SU-DHL-6 (cell line): ENCODE results near the gene PSMB5.
A peak's percentile ranks its signal among the peaks of the same experiment; 100 is the strongest.

Experiments used
- H2AFZ ChIP-seq: fragments of 200-600 bp; sonication (generic); 2 replicates; pipeline ENCODE4 v1.6.1; 2014; ENCODE audit warnings: low read depth, mild to moderate bottlenecking, moderate library complexity, mixed read lengths, antibody characterized with exemption, low read length; ENCODE audit not compliant: severe bottlenecking
- H3F3A ChIP-seq: fragments of 200-600 bp; shearing (Covaris generic); 2 replicates; pipeline ENCODE4 v1.6.0; 2016; ENCODE audit warnings: antibody characterized with exemption, mild to moderate bottlenecking; ENCODE audit not compliant: insufficient read depth
- H3K27ac ChIP-seq: fragments of 200-600 bp; sonication (generic); 2 replicates; pipeline ENCODE4 v1.5.1; 2016; ENCODE audit warnings: low read depth, mild to moderate bottlenecking, low read length, moderate library complexity, mixed read lengths
- H3K27me3 ChIP-seq: fragments of 200-600 bp; sonication (generic), shearing (Covaris generic); 2 replicates; pipeline ENCODE4 v1.6.0; 2014; ENCODE audit warnings: mild to moderate bottlenecking, low read length
- H3K36me3 ChIP-seq: fragments of 200-600 bp; sonication (generic); 2 replicates; pipeline ENCODE4 v1.6.1; 2014; ENCODE audit warnings: mild to moderate bottlenecking, low read length, mixed read lengths
- H3K4me2 ChIP-seq: fragments of 300-600, 200-600 bp; shearing (Covaris generic), sonication (generic); 2 replicates; pipeline ENCODE4 v1.6.0; 2014; ENCODE audit warnings: low read length, low read depth, mild to moderate bottlenecking; ENCODE audit not compliant: poor library complexity, severe bottlenecking
- H3K4me3 ChIP-seq: fragments of 200-600 bp; sonication (generic); 2 replicates; pipeline ENCODE4 v1.5.1; 2014; ENCODE audit warnings: antibody characterized with exemption, low read length, mild to moderate bottlenecking, mixed read lengths; ENCODE audit not compliant: insufficient read depth, poor library complexity, severe bottlenecking
- H3K79me2 ChIP-seq: fragments of 200-600 bp; sonication (generic); 2 replicates; pipeline ENCODE4 v1.6.1; 2014; ENCODE audit warnings: mild to moderate bottlenecking, low read length, moderate library complexity; ENCODE audit not compliant: insufficient read depth
- H3K9ac ChIP-seq: fragments of 200-600 bp; sonication (generic); 2 replicates; pipeline ENCODE4 v1.7.0; 2014; ENCODE audit warnings: mild to moderate bottlenecking, low read length
- H3K9me2 ChIP-seq: fragments of 200-600 bp; sonication (generic); replicated peaks from 2 replicates; pipeline ENCODE4 v1.6.1; 2014; ENCODE audit warnings: low read length; ENCODE audit not compliant: insufficient read depth
- H3K9me3 ChIP-seq: fragments of 200-600 bp; sonication (generic); 2 replicates; pipeline ENCODE4 v1.6.1; 2014; ENCODE audit warnings: low read length, mixed read lengths; ENCODE audit not compliant: insufficient read depth
- H4K20me1 ChIP-seq: fragments of 200-600 bp; sonication (generic); 2 replicates; pipeline ENCODE4 v1.6.1; 2014; ENCODE audit warnings: low read depth, mild to moderate bottlenecking, antibody characterized with exemption, low read length, moderate library complexity, mixed read lengths
- CTCF ChIP-seq: fragments of 200-600 bp; sonication (generic); IDR thresholded peaks from one replicate; pipeline ENCODE4 v1.5.1; 2017; ENCODE audit warnings: antibody characterized with exemption, mild to moderate bottlenecking, low read length, moderate library complexity; ENCODE audit not compliant: insufficient read depth, poor library complexity, severe bottlenecking
- EZH2phosphoT487 ChIP-seq: fragments of 200-600 bp; sonication (generic), shearing (Covaris generic); conservative IDR thresholded peaks from 2 replicates; pipeline ENCODE4 v1.6.1; 2018; ENCODE audit warnings: mild to moderate bottlenecking, antibody characterized with exemption, low read length, moderate library complexity, mixed read lengths

PSMB5 gene

DNA sequence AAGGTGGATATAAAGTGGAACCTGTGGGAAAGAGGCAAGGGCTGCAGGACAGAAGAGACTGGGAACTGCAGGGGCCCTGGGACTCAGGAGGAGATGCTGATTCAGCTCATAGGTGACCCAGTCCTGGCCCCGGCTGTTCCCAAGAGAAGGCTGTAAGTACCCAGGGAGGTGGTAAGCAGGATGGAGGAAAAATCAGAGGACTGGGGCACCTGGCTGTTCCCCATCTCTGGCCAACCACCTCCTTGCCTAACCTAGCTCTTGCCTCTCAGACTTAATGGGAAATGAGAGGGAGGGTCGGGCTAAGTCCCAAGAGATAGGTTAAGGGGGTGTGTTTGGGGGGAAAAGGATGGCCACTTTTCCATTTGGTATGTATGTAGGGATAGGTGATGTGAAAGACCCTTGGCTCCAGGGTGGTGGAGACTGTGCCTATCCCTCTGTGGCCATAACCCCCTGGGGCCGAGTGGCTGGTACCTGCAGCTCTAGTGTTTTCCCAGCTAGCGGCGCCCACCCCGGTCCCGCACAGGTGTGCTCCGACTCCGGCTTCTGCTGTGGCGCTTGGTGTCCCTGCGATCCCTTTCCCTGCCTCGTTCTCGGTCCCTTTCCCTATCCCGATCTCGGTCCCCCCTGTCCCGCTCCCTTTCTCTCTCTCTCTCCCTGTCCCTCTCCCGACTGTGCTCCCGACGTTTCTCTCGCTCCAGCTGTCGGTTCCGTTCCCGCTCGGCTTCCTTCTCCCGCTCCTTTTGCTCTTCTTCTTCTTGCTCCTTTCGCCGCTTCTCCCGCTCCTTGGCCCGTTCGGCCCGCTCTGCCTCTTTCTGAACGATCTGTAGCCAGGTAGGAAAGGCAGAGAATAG lies 24.2 kb upstream of the PSMB5 start:
- Histone ChIP-seq H3K4me2 (no peak overlapping the region), H3K9me3 (no peaks in the 10 kb centered on the region), H3K27ac (no peak overlapping the region), H3K27me3 (no peaks in the 10 kb centered on the region), H2AFZ (no peak overlapping the region), H3K4me3 (no peak overlapping the region), H4K20me1 (no peaks in the 10 kb centered on the region), H3K36me3 (peaks cover 18% of the 10 kb centered on the region), H3K9ac (no peak overlapping the region), H3K79me2 (no peaks in the 10 kb centered on the region), H3F3A (peaks cover 9% of the 10 kb centered on the region; the same call in 1 of the 2 replicates), H3K9me2 (no peaks in the 10 kb centered on the region)
- TF ChIP-seq EZH2phosphoT487 (no peak), CTCF (no peak)

GRCh38 chr14:23057757-23058653 lies 23.3 kb upstream of the PSMB5 start:
- peak overlapping the region; percentile 96 for H3K4me2 ChIP-seq
- H3K27me3 ChIP-seq: no peaks in the 10 kb centered on the region
- no peaks in the 10 kb centered on the region for H3K9me3 ChIP-seq
- no peak overlapping the region; the same call in 1 of the 2 replicates for H3K27ac ChIP-seq
- peak overlapping the region; percentile 65 for H3K4me3 ChIP-seq
- H3K79me2 ChIP-seq: no peaks in the 10 kb centered on the region
- peak overlapping the region; percentile 78 for H3K9ac ChIP-seq
- TF ChIP-seq EZH2phosphoT487 (no peak), CTCF (peak; percentile 87)
- peak overlapping the region; percentile 90 for H2AFZ ChIP-seq
- peaks cover 9% of the 10 kb centered on the region; the same call in 1 of the 2 replicates for H3F3A ChIP-seq
- H4K20me1 ChIP-seq: no peaks in the 10 kb centered on the region
- H3K36me3 ChIP-seq: peaks cover 9% of the 10 kb centered on the region; the same call in 1 of the 2 replicates
- H3K9me2 ChIP-seq: no peaks in the 10 kb centered on the region

GRCh38 chr14:23056956-23057756 lies 22.5 kb upstream of the PSMB5 start, which contains the start of gene CDH24:
Gene CDH24 (minus strand): TSS chr14:23057520. CDS start chr14:23055733, 1,787 bp downstream.
- peak within 1 kb of the TSS; percentile 96 for H3K4me2 ChIP-seq
- peak within 1 kb of the TSS; percentile 65 for H3K4me3 ChIP-seq
- TF ChIP-seq CTCF (no peak), EZH2phosphoT487 (no peak)
- H3K9me2 ChIP-seq: no peaks in the 10 kb centered on the region
- peaks cover 4% of the 10 kb centered on the region; the same call in 1 of the 2 replicates for H3K36me3 ChIP-seq
- peak within 1 kb of the TSS; percentile 78 for H3K9ac ChIP-seq
- peak within 1 kb of the TSS; percentile 90 for H2AFZ ChIP-seq
- peaks cover 9% of the 10 kb centered on the region; the same call in 1 of the 2 replicates for H3F3A ChIP-seq
- no peaks in the 10 kb centered on the region for H3K79me2 ChIP-seq
- no peak within 1 kb of the TSS; the same call in 1 of the 2 replicates for H3K27ac ChIP-seq
- no peaks in the 10 kb centered on the region for H3K9me3 ChIP-seq
- H4K20me1 ChIP-seq: no peaks in the 10 kb centered on the region
- no peaks in the 10 kb centered on the region for H3K27me3 ChIP-seq
